GM21723 (cell line): ENCODE results near the gene RAP1GAP.

Experiments used
- ATAC-seq: cut with Tn5 transposase; IDR thresholded peaks from one replicate; pipeline ENCODE4 v1.9.1; 2021; ENCODE audit warnings: mild to moderate bottlenecking, moderate library complexity; ENCODE audit not compliant: unreplicated experiment

RAP1GAP gene

DNA sequence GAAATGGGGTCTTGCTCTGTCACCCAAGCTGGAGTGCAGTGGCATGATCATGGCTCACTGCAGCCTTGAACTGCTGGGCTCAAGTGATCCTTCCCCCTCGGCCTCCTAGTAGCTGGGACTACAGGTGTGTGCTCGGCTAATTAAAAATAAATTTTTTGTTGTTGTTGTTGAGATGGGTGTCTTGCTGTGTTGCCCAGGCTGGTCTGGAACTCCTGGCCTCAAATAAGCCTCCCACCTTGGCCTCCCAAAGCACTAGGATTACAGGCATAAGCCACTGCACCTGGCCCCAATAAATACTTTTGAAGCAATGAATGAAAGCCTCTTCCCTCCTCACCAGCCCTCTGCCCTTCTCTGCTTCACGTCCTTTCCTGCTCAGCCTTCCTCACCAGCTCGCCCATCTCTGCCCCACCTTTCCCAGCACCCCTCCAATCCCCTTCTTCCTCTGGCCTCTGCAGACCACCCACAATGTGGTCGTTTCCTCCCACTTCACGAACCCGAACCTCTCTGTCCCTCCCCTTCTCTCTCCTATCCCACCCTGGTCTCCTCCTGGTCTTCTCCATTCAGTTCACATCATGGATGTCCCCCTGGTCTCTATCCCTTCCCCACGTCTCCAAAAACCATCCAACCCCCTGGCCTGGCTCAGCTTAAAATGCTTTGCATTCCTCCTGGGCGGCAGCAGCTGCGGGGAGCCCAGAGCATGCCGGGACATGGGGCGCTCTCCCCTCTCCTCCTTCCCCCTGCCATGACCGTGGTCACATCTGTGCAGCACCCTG is 38.4 kb downstream of the RAP1GAP start:
- ATAC-seq, result no peak

- no peak for ATAC-seq
These were observed 39.2 kb downstream of the RAP1GAP start for GRCh38 chr1:21629971-21630370.

GRCh38 chr1:21628798-21629393 is 40.3 kb downstream of the RAP1GAP start:
- ATAC-seq, result no peak

GRCh38 chr1:21626921-21627339 is 42.2 kb downstream of the RAP1GAP start:
- no peak for ATAC-seq

- ATAC-seq, result no peak
These were observed 43.6 kb downstream of the RAP1GAP start for GRCh38 chr1:21625390-21626190.

- no peak for ATAC-seq
These were observed 44.4 kb downstream of the RAP1GAP start for GRCh38 chr1:21624571-21625389.

- ATAC-seq, result no peak
These were observed 45.7 kb downstream of the RAP1GAP start for GRCh38 chr1:21623410-21623961.

DNA sequence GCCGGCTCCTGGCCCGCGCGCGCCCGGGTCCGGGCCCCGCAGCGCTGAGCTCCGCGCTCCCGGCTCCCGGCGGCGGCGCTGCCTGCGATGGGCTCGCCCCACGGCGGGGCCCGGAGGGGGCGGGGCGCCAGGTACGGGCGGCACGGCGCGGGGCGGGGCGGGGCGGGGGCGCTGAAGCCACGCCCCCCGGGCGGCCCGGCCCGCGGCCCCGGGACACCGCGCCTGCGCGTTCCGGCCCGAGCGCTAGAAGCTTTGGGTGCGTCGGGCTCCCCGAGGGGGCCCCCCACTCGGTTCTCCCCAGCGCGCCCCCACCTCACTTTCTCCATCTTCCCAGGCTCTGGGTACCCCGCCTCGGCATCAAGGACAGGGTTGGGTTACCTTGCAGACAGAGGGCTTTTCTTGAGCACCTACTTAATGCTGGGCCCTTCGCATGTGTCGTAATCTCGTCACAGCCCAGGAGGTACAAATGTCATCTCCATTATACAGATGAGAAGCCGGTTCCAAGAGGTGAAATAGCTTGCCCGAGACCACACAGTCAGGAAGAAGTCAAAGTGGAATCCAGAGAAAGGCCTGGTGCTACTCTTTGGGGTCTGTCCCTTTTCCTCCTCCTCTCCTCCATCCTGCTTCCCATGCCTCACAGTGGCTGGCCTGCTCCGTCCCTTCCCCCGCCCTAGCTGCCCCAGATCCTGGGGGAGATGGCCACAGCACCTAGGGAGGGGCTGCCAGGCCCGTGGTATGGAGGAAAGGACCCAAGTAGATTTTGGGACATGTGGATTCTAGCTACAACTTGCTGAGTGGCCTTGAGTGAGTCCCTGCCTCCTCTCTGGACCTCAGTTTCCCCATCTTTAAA is 46.5 kb downstream of the RAP1GAP start:
- no peak for ATAC-seq

DNA sequence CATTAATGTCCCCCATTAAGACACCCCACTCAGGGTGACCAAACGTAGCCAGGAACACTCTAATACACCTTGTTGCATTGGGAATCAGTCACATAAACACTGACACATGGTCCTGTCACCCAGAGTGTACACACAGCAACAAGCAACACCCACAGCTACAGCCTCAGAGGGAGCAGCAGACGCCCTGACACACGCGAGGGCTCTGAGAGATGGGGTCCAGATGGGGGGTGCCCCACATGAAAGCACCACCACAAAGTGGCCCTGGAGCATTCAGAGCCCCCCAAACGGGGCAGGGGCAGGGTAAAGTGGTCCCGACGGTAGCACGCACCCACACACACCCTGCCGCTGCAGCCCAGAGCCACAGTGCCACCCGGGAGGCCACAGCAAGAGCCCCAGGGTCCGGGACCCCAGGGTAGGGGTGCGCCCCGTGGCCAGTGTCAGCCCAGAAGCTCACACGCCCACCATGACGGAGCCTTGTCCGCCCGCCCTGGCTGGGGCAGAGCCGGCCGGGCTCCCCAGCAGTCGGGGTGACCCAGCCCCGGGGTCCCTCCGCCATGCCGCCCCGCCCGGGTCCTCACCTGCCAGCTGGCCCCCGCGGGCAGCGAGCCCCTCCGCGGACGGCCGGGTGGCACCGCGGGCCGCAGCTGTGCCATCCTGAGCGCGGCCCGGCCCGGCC is 47.3 kb downstream of the RAP1GAP start:
- no peak for ATAC-seq

DNA sequence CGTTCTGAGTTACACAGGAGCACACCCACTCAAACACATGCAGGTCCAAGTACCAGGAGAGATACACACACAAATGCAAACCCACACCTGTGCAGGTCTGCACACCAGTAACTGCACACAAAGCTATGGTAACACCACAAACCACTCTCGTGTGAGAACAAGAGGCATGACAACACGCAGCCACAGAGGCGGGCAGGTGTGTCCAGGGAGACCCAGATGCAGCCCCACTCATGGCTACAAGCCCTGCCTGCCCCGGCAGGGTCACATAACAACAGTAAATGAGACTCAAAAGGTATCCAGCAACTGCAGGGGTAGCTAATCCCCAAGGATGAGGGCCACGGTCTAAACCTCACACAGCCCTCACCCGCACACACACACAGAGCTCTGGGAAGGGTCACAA is 48.1 kb downstream of the RAP1GAP start:
- ATAC-seq, result no peak

DNA sequence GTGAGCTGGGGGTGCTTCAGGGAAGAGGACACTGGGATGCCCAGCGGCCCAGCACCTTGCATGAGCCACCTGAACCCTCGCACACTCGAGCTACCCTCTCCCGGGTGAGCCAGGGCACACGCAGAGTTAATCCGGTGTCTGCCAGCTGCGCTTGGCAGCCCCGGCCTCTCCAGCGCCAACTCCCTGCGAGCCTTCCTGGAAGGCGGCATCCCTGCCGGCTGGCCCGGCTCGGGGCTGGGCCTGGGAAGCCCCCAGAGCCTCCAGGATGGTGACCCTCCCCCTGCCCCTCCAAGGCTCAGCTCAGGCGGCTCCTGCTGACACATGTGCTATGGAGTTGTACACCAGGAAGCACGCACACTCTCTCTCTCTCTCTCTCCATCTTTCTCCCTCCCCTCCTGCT is 48.7 kb downstream of the RAP1GAP start:
- no peak for ATAC-seq

- no peak for ATAC-seq
These were observed 49.1 kb downstream of the RAP1GAP start for GRCh38 chr1:21620011-21620410.

DNA sequence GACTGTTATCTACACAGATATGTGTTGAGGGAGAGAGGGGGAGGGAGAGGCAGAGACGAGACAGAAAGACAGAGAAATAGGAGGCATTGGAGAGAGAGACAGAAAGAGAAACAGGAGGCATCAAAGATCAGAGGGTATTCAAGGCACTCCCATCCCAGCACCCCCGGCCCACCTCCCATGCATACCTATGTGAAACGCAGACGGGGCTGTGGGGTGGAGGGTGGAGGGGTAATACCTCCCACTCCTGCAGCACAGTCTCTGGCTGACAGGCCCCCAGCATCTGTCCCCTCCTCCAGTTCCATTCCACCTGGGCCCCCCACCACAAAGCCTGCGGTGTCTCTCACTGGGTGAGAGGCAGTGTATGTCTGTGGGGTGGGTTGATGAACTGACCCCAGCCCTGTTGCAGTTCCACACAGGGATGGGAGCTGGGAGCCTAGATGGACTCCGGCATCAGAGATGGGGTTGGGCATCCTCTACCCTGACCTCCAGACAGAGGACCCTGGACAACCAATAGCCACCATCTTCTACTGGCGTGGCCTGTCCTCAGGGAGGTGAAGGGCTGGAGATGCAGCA is 49.7 kb downstream of the RAP1GAP start:
- ATAC-seq, result no peak

- ATAC-seq, result no peak
These were observed 50.4 kb downstream of the RAP1GAP start for GRCh38 chr1:21618561-21619374.

GRCh38 chr1:21618059-21618458 is 51.1 kb downstream of the RAP1GAP start:
- no peak for ATAC-seq

DNA sequence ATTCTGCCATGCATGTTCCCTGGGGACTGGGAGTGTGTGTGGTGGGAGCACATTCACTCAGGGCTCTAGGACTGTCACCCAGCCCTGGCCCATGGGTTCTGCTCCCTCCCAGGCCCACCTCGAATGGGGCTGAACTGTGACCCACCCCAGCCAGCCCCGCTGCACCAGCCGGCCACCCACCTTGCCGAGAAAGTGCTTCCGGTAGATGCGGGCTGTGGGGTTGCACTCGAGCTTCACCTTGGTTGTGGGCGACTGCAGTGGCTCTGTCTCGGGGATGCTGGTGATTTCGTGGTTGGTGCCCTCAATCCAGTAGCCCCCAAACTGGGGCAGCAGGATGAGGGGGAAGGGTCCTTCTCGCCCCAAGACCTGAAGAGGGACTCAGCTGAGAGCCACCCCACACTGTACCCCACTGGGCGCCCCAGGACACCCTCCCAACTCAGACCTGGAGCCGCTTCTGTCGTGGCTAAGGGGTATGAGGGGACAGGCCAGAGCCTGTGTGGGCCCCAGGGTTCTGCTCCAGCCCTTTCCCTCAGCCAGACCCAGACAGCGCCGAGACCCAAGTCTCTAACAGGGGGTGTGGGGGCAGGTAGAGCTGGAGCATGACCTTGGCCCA is 51.9 kb downstream of the RAP1GAP start:
- ATAC-seq, result no peak

DNA sequence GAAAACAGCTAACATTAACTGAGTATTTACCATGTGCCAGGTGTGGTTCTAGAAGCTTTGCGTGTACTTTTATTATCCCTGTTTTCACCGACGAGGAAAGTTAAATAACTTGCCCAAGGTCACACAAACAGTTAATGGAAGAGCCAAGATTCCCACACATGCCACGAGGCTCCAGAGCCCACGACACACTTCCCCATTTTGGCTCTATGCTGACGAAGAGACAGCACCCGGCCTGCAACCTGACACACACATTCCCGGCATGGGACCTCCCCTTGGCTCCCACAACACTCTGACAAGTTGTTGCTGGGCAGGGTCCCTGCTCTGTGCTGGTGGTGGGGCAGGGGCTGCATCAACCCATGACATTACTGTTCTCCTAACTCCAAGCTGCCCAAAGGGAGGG is 52.8 kb downstream of the RAP1GAP start:
- no peak for ATAC-seq
